Breast epithelium (tissue), 4 donors: Measurements from ENCODE around the gene HP. TPM values are rescaled to one million over a fixed set of nuclear protein-coding genes. Genes with fewer than 3 reads are reported as not detected.
"Not testable (repeated sequence)": the region's sequence is repeated elsewhere in the genome, so short reads cannot be mapped to it uniquely, and the experiment has no call there.

Source experiments
- DNase-seq, 2 donors: peaks; one replicate each; pipeline ENCODE4 v3.0.0-alpha.2; 2019; ENCODE audit warnings: low spot score in 2 of 2
- H3K27ac ChIP-seq, 2 donors: fragments of 200-600 bp; sonication (generic) in 1 of 2; one replicate each; pipeline ENCODE4 v1.5.1; 2016 to 2019; ENCODE audit warnings: mild to moderate bottlenecking in 1 of 2
- H3K27me3 ChIP-seq, 2 donors: fragments of 200-600 bp; sonication (generic) in 1 of 2; one replicate each; pipeline versions ENCODE4 v1.5.1 to v1.6.0; 2017 to 2019; ENCODE audit warnings: control low read depth in 1 of 2, mild to moderate bottlenecking in 1 of 2
- H3K36me3 ChIP-seq: fragments of 200-600 bp; one replicate; pipeline ENCODE4 v1.5.1; 2019
- H3K4me1 ChIP-seq, 2 donors: fragments of 200-600 bp; sonication (generic); one replicate each; pipeline ENCODE4 v1.5.1; 2016 to 2019; ENCODE audit warnings: control low read depth in 1 of 2
- H3K4me3 ChIP-seq, 3 donors: fragments of 200-600 bp; sonication (generic); 1 replicate in 2 of 3; 2 replicates in 1 of 3; pipeline ENCODE4 v1.5.1; 2016 to 2019; ENCODE audit warnings: mild to moderate bottlenecking in 3 of 3, moderate library complexity in 2 of 3
- H3K9me3 ChIP-seq, 2 donors: fragments of 200-600 bp; sonication (generic) in 1 of 2; one replicate each; pipeline ENCODE4 v1.5.1; 2016 to 2019; ENCODE audit warnings: control low read depth in 1 of 2
- CTCF ChIP-seq, 3 donors: fragments of 450-650 bp; IDR thresholded peaks; one replicate each; pipeline ENCODE4 v1.5.1; 2016 to 2017; ENCODE audit warnings: antibody characterized with exemption in 3 of 3, mild to moderate bottlenecking in 3 of 3, moderate library complexity in 3 of 3
- POLR2A ChIP-seq: fragments of 450-650 bp; IDR thresholded peaks from one replicate; pipeline ENCODE4 v1.6.1; 2016; ENCODE audit warnings: antibody characterized with exemption, mild to moderate bottlenecking, moderate library complexity
- POLR2AphosphoS5 ChIP-seq, 3 donors: sonication (generic); formaldehyde crosslinking; IDR thresholded peaks; one replicate each; pipeline ENCODE4 v1.6.1; 2017; ENCODE audit warnings: antibody characterized with exemption in 3 of 3
- intact Hi-C: fragments of 100-400 bp; cut with DNase I; formaldehyde crosslinking; loops from one replicate; pipeline ENCODE4 v1.15.1; 2023; ENCODE audit warnings: low total_unique reads
- total RNA-seq, 3 donors: library from RNA; depleted of rRNA; stranded (reverse); fragments of >200 nt; gene quantifications; one replicate each; pipeline ENCODE4 v1.1.0, GENCODE V29; 2016

The HP gene
- total RNA-seq: 100 to 1,000 TPM in 1 of 3 donors, 10 to 100 TPM in 2; 24.5 to 543 (median 61.9) TPM

DNA sequence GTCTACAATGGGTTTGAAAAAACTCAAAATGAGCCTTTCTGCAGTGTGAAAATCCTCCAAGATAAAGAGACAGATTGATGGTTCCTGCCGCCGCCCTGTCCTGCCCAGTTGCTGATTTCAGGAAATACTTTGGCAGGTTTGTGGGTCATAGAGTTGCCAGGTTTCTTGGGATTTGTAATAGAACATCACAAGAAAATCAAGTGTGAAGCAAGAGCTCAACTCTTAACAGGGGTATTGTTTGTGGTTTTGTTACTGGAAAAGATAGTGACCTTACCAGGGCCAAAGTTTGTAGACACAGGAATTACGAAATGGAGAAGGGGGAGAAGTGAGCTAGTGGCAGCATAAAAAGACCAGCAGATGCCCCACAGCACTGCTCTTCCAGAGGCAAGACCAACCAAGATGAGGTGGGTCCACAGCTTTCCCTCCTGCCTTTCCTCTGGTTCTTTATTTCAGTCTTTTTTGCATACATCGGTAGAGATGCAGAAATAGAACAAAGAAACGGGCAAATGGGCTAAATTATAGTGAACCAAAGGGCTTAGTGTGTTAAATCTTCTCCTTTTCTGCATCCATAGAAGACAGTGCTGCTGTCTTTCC lies at the start of gene HP:
TSS of gene HP (plus strand) at position 252 of the 594 bp plus-strand sequence. CDS start at position 400, 148 bp downstream.
- intact Hi-C loops, H3K4me1 ChIP-seq, H3K27ac ChIP-seq, H3K4me3 ChIP-seq, H3K36me3 ChIP-seq, H3K9me3 ChIP-seq, H3K27me3 ChIP-seq, DNase-seq: not testable (repeated sequence)

DNA sequence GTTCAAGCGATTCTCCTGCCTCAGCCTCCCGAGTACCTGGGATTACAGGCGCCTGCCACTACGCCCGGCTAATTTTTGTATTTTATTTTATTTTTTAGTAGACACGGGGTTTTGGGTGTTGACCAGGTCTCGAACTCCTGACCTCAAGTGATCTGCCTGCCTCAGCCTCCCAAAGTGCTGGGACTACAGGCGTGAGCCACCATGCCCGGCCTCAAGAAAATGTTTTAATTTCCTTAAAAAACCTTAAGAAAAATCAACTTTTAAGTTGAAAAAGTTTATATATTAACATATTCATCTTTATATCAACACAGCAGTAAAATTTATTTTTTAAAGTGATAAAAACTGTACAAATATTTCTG lies 46.3 kb upstream of the HP start:
- H3K27ac ChIP-seq, H3K36me3 ChIP-seq, H3K4me1 ChIP-seq, H3K27me3 ChIP-seq, DNase-seq, intact Hi-C loops, H3K9me3 ChIP-seq: not testable (repeated sequence)
- peak overlapping the region; percentile 89 to 92 (median 91) for H3K4me3 ChIP-seq

DNA sequence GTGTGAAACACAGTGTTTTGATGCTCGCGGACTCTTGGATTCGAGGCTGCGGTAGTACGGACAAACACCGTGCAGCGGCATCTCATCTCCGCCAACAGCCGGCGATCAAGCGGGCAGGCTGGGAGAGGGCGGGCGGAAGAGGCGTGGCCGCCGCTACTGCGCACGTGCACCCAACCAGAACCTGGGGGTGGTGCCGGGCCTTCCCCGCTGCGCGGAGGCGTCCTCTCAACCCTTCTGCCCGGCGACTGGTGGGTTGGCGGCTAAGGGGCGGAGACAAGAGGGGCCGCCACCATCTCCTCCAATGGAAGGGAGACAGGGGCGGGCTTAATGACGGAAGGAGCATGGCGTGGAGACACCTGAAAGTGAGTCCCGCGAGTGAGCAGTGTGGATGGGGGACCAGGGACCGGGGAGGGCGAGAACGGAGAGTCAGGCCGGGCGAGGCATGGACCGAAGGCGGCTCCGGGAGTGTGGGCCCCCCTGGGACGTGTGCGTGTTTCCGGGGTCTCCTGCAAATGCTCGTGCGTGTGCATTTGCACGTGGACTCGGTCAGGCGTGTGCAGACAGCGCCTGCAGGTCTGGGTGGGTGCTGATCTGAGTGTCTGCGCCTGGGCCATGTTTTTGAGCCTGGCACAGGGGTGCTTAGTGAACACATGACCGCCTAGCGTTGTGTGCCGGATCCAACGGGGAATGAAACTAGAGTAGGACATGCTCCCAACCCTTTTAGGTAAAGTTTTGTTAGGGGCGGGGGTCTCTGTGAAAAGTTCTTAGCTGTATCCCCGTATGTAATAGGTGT lies 45.7 kb upstream of the HP start, which contains the start of gene DHODH:
TSS of gene DHODH (plus strand) at position 321 of the 793 bp plus-strand sequence. CDS start at position 342, 21 bp downstream.
- H3K4me3 ChIP-seq: peak within 1 kb of the TSS; percentile 89 to 92 (median 91)
- TF ChIP-seq CTCF (IDR thresholded peaks at IDR 0.05) (peak in 1 of 3 donors; percentile 18), POLR2A (no peak), POLR2AphosphoS5 (IDR thresholded peaks at IDR 0.05) (peak; percentile 6 to 57 (median 39))
- peaks cover 0 to 4% of the 10 kb centered on the region in 2 donors for H3K4me1 ChIP-seq
- DNase-seq: peak; percentile 96 to 97
- H3K27me3 ChIP-seq: no peaks in the 10 kb centered on the region
- H3K9me3 ChIP-seq: no peaks in the 10 kb centered on the region
- intact Hi-C loops: no loop called here
- H3K27ac ChIP-seq: peak within 1 kb of the TSS; percentile 40 to 68
- H3K36me3 ChIP-seq: no peaks in the 10 kb centered on the region

- Histone ChIP-seq H3K9me3 (no peaks in the 10 kb centered on the region), H3K36me3 (no peaks in the 10 kb centered on the region), H3K27me3 (no peaks in the 10 kb centered on the region), H3K4me1 (peaks cover 0 to 9% of the 10 kb centered on the region in 2 donors), H3K27ac (no peak overlapping the region), H3K4me3 (no peak overlapping the region)
- DNase-seq: no peak
- TF ChIP-seq POLR2A (no peak), CTCF (IDR thresholded peaks at IDR 0.05) (no peak), POLR2AphosphoS5 (IDR thresholded peaks at IDR 0.05) (no peak)
- intact Hi-C loops: no loop called here
These were observed 44.5 kb upstream of the HP start for GRCh38 chr16:72009779-72010178.

DNA sequence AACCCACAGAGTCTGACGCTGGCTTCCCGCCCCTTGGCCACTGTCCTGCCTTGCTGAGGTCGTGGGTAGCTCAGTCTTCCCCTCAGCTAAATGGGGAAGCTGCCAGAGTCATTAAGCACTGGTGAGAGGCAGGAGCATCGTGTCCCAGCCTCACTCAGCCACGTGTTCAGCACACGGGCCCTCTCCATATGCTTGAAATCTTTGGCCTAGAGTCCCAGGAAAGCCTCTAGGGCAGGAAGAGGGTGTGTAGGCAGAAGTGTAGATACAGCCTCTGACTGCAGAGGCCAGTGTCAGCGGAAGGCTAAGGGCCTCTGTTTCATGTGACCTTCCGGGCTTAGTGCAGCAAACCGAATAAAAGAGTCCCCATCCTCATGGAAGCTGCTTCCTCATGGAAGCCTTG lies 41.7 kb upstream of the HP start:
- Histone ChIP-seq H3K9me3 (no peaks in the 10 kb centered on the region), H3K4me3 (no peak overlapping the region), H3K27me3 (no peaks in the 10 kb centered on the region), H3K4me1 (peaks cover 0 to 9% of the 10 kb centered on the region in 2 donors), H3K36me3 (no peaks in the 10 kb centered on the region), H3K27ac (peak overlapping the region; percentile 25 to 81)
- intact Hi-C loops: no loop called here
- no peak for DNase-seq
- TF ChIP-seq POLR2A (no peak), CTCF (IDR thresholded peaks at IDR 0.05) (no peak), POLR2AphosphoS5 (IDR thresholded peaks at IDR 0.05) (no peak)

DNA sequence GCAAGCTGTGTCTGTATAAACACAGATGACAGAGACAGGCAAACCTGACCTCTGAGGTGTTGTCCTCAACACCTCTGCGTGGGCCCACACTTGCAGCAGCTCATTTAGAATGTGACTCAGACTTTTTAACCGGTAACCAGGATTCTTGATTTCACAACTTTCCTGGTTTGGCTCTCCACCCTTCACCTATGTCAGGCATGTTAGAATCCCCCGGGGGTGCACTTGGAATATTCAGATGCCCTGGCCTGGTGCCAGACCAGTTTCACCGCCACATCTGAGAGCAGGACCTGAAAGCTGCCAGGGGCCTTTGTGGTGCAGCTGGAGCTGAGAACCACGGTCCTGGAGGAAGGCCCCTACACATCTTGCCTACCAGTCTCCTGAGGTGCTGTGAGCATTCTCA lies 40.9 kb upstream of the HP start:
- peaks cover 0 to 9% of the 10 kb centered on the region in 2 donors for H3K4me1 ChIP-seq
- H3K4me3 ChIP-seq: peak overlapping the region in 1 of 3 donors; percentile 12
- H3K27me3 ChIP-seq: no peaks in the 10 kb centered on the region
- H3K9me3 ChIP-seq: no peaks in the 10 kb centered on the region
- no peak for TF ChIP-seq POLR2A
- TF ChIP-seq CTCF (IDR thresholded peaks at IDR 0.05): no peak
- no peak for TF ChIP-seq POLR2AphosphoS5 (IDR thresholded peaks at IDR 0.05)
- H3K36me3 ChIP-seq: no peaks in the 10 kb centered on the region
- intact Hi-C loops: no loop called here
- DNase-seq: peak in 1 of 2 donors; percentile 82
- H3K27ac ChIP-seq: peak overlapping the region; percentile 25 to 81
